Transverse colon (tissue), 3 donors: ENCODE results near the gene MAP3K7.

ENCODE experiments used
- CTCF ChIP-seq, 5 experiments: fragments of 200-600 bp in 3 of 5; fragments of 450-650 bp in 2 of 5; sonication (generic) in 3 of 5; IDR thresholded peaks; 1 replicate in 2 of 5; 2 replicates in 3 of 5; pipeline ENCODE4 v1.5.1; 2016 to 2017; ENCODE audit warnings: antibody characterized with exemption in 5 of 5, inconsistent platforms in 3 of 5, mild to moderate bottlenecking in 2 of 5, moderate library complexity in 1 of 5
- EP300 ChIP-seq: sonication (generic); formaldehyde crosslinking; IDR thresholded peaks from one replicate; pipeline ENCODE4 v1.6.1; 2017; ENCODE audit warnings: antibody characterized with exemption, low read depth

- TF ChIP-seq CTCF (IDR thresholded peaks at IDR 0.05) = no peak
- no peak for TF ChIP-seq EP300
Measured at GRCh38 chr6:90596967-90597539, 10.2 kb upstream of the MAP3K7 start.
